Stomach (tissue), 9 donors: ENCODE measurements around the gene VEPH1. TPM values are rescaled to one million over a fixed set of nuclear protein-coding genes. Genes with fewer than 3 reads are reported as not detected.
A peak's percentile ranks its signal among the peaks of the same experiment; 100 is the strongest.

Source experiments
- DNase-seq, 2 donors: peaks; one replicate each; pipeline versions ENCODE4 v3.0.0 to v3.0.0-alpha.2; 2013 to 2019
- H3K27ac ChIP-seq, 5 donors: fragments of 200-600 bp in 4 of 5; sonication (generic) in 4 of 5; one replicate each; pipeline ENCODE4 v1.5.1; 2013 to 2019; ENCODE audit warnings: mild to moderate bottlenecking in 1 of 5, moderate library complexity in 1 of 5
- H3K27me3 ChIP-seq, 3 donors: fragments of 200-600 bp; sonication (generic); one replicate each; pipeline ENCODE4 v1.5.1; 2017 to 2019; ENCODE audit warnings: mixed run types in 1 of 3
- H3K36me3 ChIP-seq, 4 donors: fragments of 200-600 bp; sonication (generic); 1 replicate in 3 of 4; 2 replicates in 1 of 4; pipeline ENCODE4 v1.5.1; 2016 to 2019
- H3K4me1 ChIP-seq, 4 donors: fragments of 200-600 bp; sonication (generic); one replicate each; pipeline ENCODE4 v1.5.1; 2016 to 2019
- H3K4me3 ChIP-seq, 4 donors: fragments of 200-600 bp; sonication (generic) in 3 of 4; one replicate each; pipeline ENCODE4 v1.5.1; 2016 to 2019; ENCODE audit warnings: mild to moderate bottlenecking in 1 of 4
- H3K9me3 ChIP-seq, 4 donors: fragments of 200-600 bp; sonication (generic); one replicate each; pipeline ENCODE4 v1.5.1; 2016 to 2019
- EP300 ChIP-seq: sonication (generic); formaldehyde crosslinking; IDR thresholded peaks from one replicate; pipeline ENCODE4 v1.6.1; 2017; ENCODE audit warnings: antibody characterized with exemption
- POLR2A ChIP-seq, 4 donors: fragments of 450-650 bp; IDR thresholded peaks; one replicate each; pipeline ENCODE4 v1.6.1; 2016; ENCODE audit warnings: antibody characterized with exemption in 4 of 4, control low read depth in 2 of 4, mild to moderate bottlenecking in 1 of 4, moderate library complexity in 1 of 4
- POLR2AphosphoS5 ChIP-seq, 3 donors: sonication (generic); formaldehyde crosslinking; IDR thresholded peaks; one replicate each; pipeline ENCODE4 v1.6.1; 2016; ENCODE audit warnings: antibody characterized with exemption in 3 of 3
- WGBS, 5 donors: extraction: QIAGEN DNeasy Blood & Tissue Kit in 3 of 5; methylation state at CpG; one replicate each; pipeline versions ENCODE4 v1.1.5 to v1.1.7; 2013 to 2018; 5-methylcytosine and 5-hydroxymethylcytosine counted together
- intact Hi-C: fragments of 100-400 bp; cut with DNase I; formaldehyde crosslinking; loops from one replicate; pipeline ENCODE4 v1.15.1; 2023; ENCODE audit warnings: low total_unique reads
- polyA plus RNA-seq, 3 donors: library from polyadenylated mRNA; stranded (reverse); fragments of 200-250 nt; gene quantifications; one replicate each; pipeline ENCODE4 v1.2.3, GENCODE V29; 2013
- total RNA-seq, 5 donors: library from RNA; depleted of rRNA; stranded (reverse); fragments of >200 nt; gene quantifications; one replicate each; pipeline versions ENCODE4 v1.1.0 to v1.2.3, GENCODE V29; 2014 to 2016
- TF ChIP-seq, protein P1 (sequence below), 7 experiments: fragments of 450-650 bp in 4 of 7; fragments of 200-600 bp in 3 of 7; sonication (generic) in 3 of 7; IDR thresholded peaks; one replicate each; pipeline ENCODE4 v1.5.1; 2016 to 2019; ENCODE audit warnings: antibody characterized with exemption in 7 of 7, control low read depth in 2 of 7, mild to moderate bottlenecking in 1 of 7
- donor health status: healthy with polysubstance abuse.
- donor health status: Bipolar disorder and iron deficiency.
- donor health status: healthy.

Gene VEPH1
- total and polyA plus RNA-seq, 8 donors: 0.58 to 9.4 (median 1.5) TPM; not detected in 1

GRCh38 chr3:157535667-157536066, 32.5 kb upstream of the VEPH1 start:
- WGBS, 5 donors: 93 to 98% (median 96%) methylated on average over 3 of the region's 3 CpGs
- intact Hi-C loops: no loop called here
- Histone ChIP-seq H3K36me3 (no peaks in the 10 kb centered on the region), H3K4me1 (peaks cover 0 to 3% (median 0%) of the 10 kb centered on the region in 4 donors), H3K4me3 (no peak overlapping the region), H3K27me3 (no peaks in the 10 kb centered on the region), H3K27ac (no peak overlapping the region), H3K9me3 (no peaks in the 10 kb centered on the region)
- DNase-seq: no peak
- TF ChIP-seq, protein P1, sequence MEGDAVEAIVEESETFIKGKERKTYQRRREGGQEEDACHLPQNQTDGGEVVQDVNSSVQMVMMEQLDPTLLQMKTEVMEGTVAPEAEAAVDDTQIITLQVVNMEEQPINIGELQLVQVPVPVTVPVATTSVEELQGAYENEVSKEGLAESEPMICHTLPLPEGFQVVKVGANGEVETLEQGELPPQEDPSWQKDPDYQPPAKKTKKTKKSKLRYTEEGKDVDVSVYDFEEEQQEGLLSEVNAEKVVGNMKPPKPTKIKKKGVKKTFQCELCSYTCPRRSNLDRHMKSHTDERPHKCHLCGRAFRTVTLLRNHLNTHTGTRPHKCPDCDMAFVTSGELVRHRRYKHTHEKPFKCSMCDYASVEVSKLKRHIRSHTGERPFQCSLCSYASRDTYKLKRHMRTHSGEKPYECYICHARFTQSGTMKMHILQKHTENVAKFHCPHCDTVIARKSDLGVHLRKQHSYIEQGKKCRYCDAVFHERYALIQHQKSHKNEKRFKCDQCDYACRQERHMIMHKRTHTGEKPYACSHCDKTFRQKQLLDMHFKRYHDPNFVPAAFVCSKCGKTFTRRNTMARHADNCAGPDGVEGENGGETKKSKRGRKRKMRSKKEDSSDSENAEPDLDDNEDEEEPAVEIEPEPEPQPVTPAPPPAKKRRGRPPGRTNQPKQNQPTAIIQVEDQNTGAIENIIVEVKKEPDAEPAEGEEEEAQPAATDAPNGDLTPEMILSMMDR (IDR thresholded peaks at IDR 0.05): no peak
- TF ChIP-seq POLR2AphosphoS5 (IDR thresholded peaks at IDR 0.05) (no peak), EP300 (no peak), POLR2A (IDR thresholded peaks at IDR 0.05) (no peak)

GRCh38 chr3:157534725-157535161, 31.5 kb upstream of the VEPH1 start:
- DNase-seq: no peak
- Histone ChIP-seq H3K9me3 (no peaks in the 10 kb centered on the region), H3K27ac (no peak overlapping the region), H3K27me3 (no peaks in the 10 kb centered on the region), H3K4me3 (no peak overlapping the region), H3K36me3 (no peaks in the 10 kb centered on the region), H3K4me1 (peaks cover 0 to 3% (median 0%) of the 10 kb centered on the region in 4 donors)
- intact Hi-C loops: no loop called here
- 65 to 82% (median 81%) methylated on average over 2 of the region's 2 CpGs for WGBS, 5 donors
- TF ChIP-seq POLR2A (IDR thresholded peaks at IDR 0.05) (no peak), EP300 (no peak), POLR2AphosphoS5 (IDR thresholded peaks at IDR 0.05) (no peak)
- TF ChIP-seq, protein P1 (IDR thresholded peaks at IDR 0.05): no peak

GRCh38 chr3:157533298-157534070, 30.3 kb upstream of the VEPH1 start:
- no peak for DNase-seq
- intact Hi-C loops: no loop called here
- WGBS, 5 donors: 75 to 81% (median 77%) methylated on average over 9 of the region's 9 CpGs

DNA sequence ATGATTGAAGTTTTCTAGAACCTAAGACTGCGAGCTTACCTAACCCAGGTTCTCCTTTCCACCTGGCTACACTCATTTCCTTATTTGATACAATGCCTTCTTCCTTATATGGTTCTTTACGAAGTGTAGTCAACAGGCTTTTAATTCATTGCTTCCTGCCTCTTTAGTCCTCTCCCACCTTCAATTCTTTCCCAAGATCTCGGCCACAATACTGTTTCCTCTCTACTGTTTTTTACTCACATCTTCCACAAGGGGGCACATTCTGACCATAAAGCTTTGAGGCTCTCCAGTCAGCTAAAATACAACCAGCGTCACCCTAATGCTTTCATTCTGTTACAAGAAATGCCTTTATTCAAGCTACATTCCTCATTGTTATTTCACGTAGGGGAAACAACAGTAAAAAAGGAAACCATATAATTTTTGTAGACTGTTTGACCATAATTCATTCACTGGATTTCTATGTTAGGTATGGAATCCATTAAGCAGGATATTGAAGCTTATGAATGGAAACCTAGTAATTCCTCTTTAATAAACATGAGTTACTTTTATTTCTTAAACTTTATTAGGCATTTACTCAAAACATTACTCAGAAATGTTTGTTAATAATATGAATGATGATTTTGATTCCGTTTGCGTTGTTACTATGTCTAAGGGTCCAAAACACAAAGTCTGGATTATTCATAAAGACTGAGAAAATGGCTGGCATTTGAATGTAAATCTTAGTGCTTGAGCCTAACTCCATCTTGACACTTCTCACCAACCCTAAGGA, 29.5 kb upstream of the VEPH1 start:
- H3K36me3 ChIP-seq: no peaks in the 10 kb centered on the region
- TF ChIP-seq POLR2AphosphoS5 (IDR thresholded peaks at IDR 0.05): no peak
- TF ChIP-seq, protein P1 (IDR thresholded peaks at IDR 0.05): peak in 4 of 7 experiments; percentile 55 to 78 (median 63)
- H3K9me3 ChIP-seq: no peaks in the 10 kb centered on the region
- no peak overlapping the region for H3K4me3 ChIP-seq
- no peak overlapping the region for H3K27ac ChIP-seq
- H3K4me1 ChIP-seq: peaks cover 0 to 6% (median 0%) of the 10 kb centered on the region in 4 donors
- WGBS, 5 donors: 35 to 38% (median 37%) methylated on average over 7 of the region's 7 CpGs
- intact Hi-C loops: no loop called here
- peak in 1 of 2 donors; percentile 88 for DNase-seq
- no peaks in the 10 kb centered on the region for H3K27me3 ChIP-seq

More at GRCh38 chr3:157533298-157534070, 30.3 kb upstream of the VEPH1 start:
- H3K36me3 ChIP-seq: no peaks in the 10 kb centered on the region
- no peak for TF ChIP-seq EP300
- TF ChIP-seq, protein P1 (IDR thresholded peaks at IDR 0.05): no peak
- no peak for TF ChIP-seq POLR2A (IDR thresholded peaks at IDR 0.05)
- no peak for TF ChIP-seq POLR2AphosphoS5 (IDR thresholded peaks at IDR 0.05)
- peaks cover 0 to 4% (median 0%) of the 10 kb centered on the region in 4 donors for H3K4me1 ChIP-seq
- no peaks in the 10 kb centered on the region for H3K9me3 ChIP-seq
- H3K27ac ChIP-seq: no peak overlapping the region
- no peak overlapping the region for H3K4me3 ChIP-seq
- no peaks in the 10 kb centered on the region for H3K27me3 ChIP-seq
